HG02943 (cell line): Measurements from ENCODE around the gene C16orf82.
"Not testable (repeated sequence)": the region's sequence is repeated elsewhere in the genome, so short reads cannot be mapped to it uniquely, and the experiment has no call there.

Experiments
- ATAC-seq: cut with Tn5 transposase; IDR thresholded peaks from one replicate; pipeline ENCODE4 v1.9.1; 2021; ENCODE audit warnings: mild to moderate bottlenecking, low read depth, moderate library complexity; ENCODE audit not compliant: unreplicated experiment

Gene C16orf82

GRCh38 chr16:27086031-27086430 lies 19.3 kb downstream of the C16orf82 start:
- ATAC-seq: not testable (repeated sequence)

GRCh38 chr16:27088216-27088615 lies 21.5 kb downstream of the C16orf82 start:
- no peak for ATAC-seq

- ATAC-seq: no peak
Measured at GRCh38 chr16:27096375-27096774, 29.6 kb downstream of the C16orf82 start.

- no peak for ATAC-seq
Measured at GRCh38 chr16:27097800-27098230, 31.1 kb downstream of the C16orf82 start.

GRCh38 chr16:27098366-27099049 lies 31.8 kb downstream of the C16orf82 start:
- ATAC-seq: no peak

- no peak for ATAC-seq
Measured at GRCh38 chr16:27102701-27103575, 36.2 kb downstream of the C16orf82 start.

- ATAC-seq: no peak
Measured at GRCh38 chr16:27103954-27104353, 37.2 kb downstream of the C16orf82 start.

- ATAC-seq: no peak
Measured at GRCh38 chr16:27106305-27106704, 39.6 kb downstream of the C16orf82 start.

- ATAC-seq: no peak
Measured at GRCh38 chr16:27107185-27107592, 40.5 kb downstream of the C16orf82 start.

GRCh38 chr16:27108051-27108770 lies 41.5 kb downstream of the C16orf82 start:
- no peak for ATAC-seq

- ATAC-seq: no peak
Measured at GRCh38 chr16:27108826-27109665, 42.3 kb downstream of the C16orf82 start.

GRCh38 chr16:27109666-27110523 lies 43.2 kb downstream of the C16orf82 start:
- no peak for ATAC-seq

- ATAC-seq: no peak
Measured at GRCh38 chr16:27110524-27110896, 43.8 kb downstream of the C16orf82 start.

- ATAC-seq: no peak
Measured at GRCh38 chr16:27111486-27111885, 44.8 kb downstream of the C16orf82 start.

- ATAC-seq: no peak
Measured at GRCh38 chr16:27112093-27112811, 45.5 kb downstream of the C16orf82 start.

GRCh38 chr16:27113341-27113841 lies 46.7 kb downstream of the C16orf82 start:
- ATAC-seq: peak; percentile 65

- ATAC-seq: no peak
Measured at GRCh38 chr16:27114006-27114405, 47.3 kb downstream of the C16orf82 start.

- no peak for ATAC-seq
Measured at GRCh38 chr16:27118526-27118925, 51.8 kb downstream of the C16orf82 start.
